Measurements from ENCODE around the gene TEKT3.

TEKT3 gene

GRCh38 chr17:15361151-15361550 is 19.8 kb upstream of the TEKT3 start:
- no peak overlapping the region for H3K4me3 ChIP-seq (ENCODE audit: control insufficient read depth, low read depth, low read length)
- no peak for TF ChIP-seq CTCF (conservative IDR thresholded peaks at IDR 0.05; ENCODE audit: control insufficient read depth, insufficient read depth, low read depth, low read length)
- DNase-seq (ENCODE audit: low read depth): no peak

GRCh38 chr17:15354256-15354655 is 12.9 kb upstream of the TEKT3 start:
- no peak overlapping the region for H3K4me3 ChIP-seq (ENCODE audit: control insufficient read depth, low read depth, low read length)
- no peak for TF ChIP-seq CTCF (conservative IDR thresholded peaks at IDR 0.05; ENCODE audit: control insufficient read depth, insufficient read depth, low read depth, low read length)
- no peak for DNase-seq (ENCODE audit: low read depth)

- DNase-seq (ENCODE audit: low read depth): peak; percentile 93
- no peak overlapping the region for H3K4me3 ChIP-seq (ENCODE audit: control insufficient read depth, low read depth, low read length)
- no peak for TF ChIP-seq CTCF (conservative IDR thresholded peaks at IDR 0.05; ENCODE audit: control insufficient read depth, insufficient read depth, low read depth, low read length)
Measured at GRCh38 chr17:15351925-15352324, 10.5 kb upstream of the TEKT3 start.

- no peak overlapping the region for H3K4me3 ChIP-seq (ENCODE audit: control insufficient read depth, low read depth, low read length)
- DNase-seq (ENCODE audit: low read depth): no peak
- no peak for TF ChIP-seq CTCF (conservative IDR thresholded peaks at IDR 0.05; ENCODE audit: control insufficient read depth, insufficient read depth, low read depth, low read length)
Measured at GRCh38 chr17:15351478-15351840, 10.1 kb upstream of the TEKT3 start.

GRCh38 chr17:15350777-15351477 is 9.5 kb upstream of the TEKT3 start:
- no peak for DNase-seq (ENCODE audit: low read depth)
- TF ChIP-seq CTCF (conservative IDR thresholded peaks at IDR 0.05; ENCODE audit: control insufficient read depth, insufficient read depth, low read depth, low read length): no peak

GRCh38 chr17:15349119-15349518 is 7.7 kb upstream of the TEKT3 start:
- no peak for TF ChIP-seq CTCF (conservative IDR thresholded peaks at IDR 0.05; ENCODE audit: control insufficient read depth, insufficient read depth, low read depth, low read length)
- peak; percentile 44 for DNase-seq (ENCODE audit: low read depth)
- H3K4me3 ChIP-seq (ENCODE audit: control insufficient read depth, low read depth, low read length): no peak overlapping the region

More at GRCh38 chr17:15350777-15351477, 9.5 kb upstream of the TEKT3 start:
- no peak overlapping the region for H3K4me3 ChIP-seq (ENCODE audit: control insufficient read depth, low read depth, low read length)

GRCh38 chr17:15348021-15348420 is 6.6 kb upstream of the TEKT3 start:
- TF ChIP-seq CTCF (conservative IDR thresholded peaks at IDR 0.05; ENCODE audit: control insufficient read depth, insufficient read depth, low read depth, low read length): no peak
- peak; percentile 24 for DNase-seq (ENCODE audit: low read depth)
- H3K4me3 ChIP-seq (ENCODE audit: control insufficient read depth, low read depth, low read length): no peak overlapping the region

Data from fibroblast of mammary gland (primary cell).